Motor neuron (in vitro differentiated cells): ENCODE data around the gene TPSAB1. TPM values are rescaled to one million over a fixed set of nuclear protein-coding genes. Genes with fewer than 3 reads are reported as not detected.

Source experiments
- ATAC-seq, 8 experiments: fragments of 200-7000 bp; cut with Tn5 transposase; replicated peaks in 6 of 8; 2 replicates each; pipeline ENCODE4 v1.8.0; 2021; ENCODE audit warnings: mild to moderate bottlenecking in 8 of 8, moderate library complexity in 8 of 8
- H3K27ac ChIP-seq, 2 donors: fragments of 250-450 bp; sonication (Bioruptor Pico); 2 replicates each; pipeline ENCODE4 v1.9.0; 2021; ENCODE audit warnings: antibody characterized with exemption in 2 of 2, mild to moderate bottlenecking in 2 of 2, moderate library complexity in 1 of 2
- H3K4me1 ChIP-seq, 2 donors: fragments of 250-450 bp; sonication (Bioruptor Pico); replicated peaks in 1 of 2; 2 replicates each; pipeline ENCODE4 v1.6.1; 2021; ENCODE audit warnings: antibody characterized with exemption in 2 of 2, mild to moderate bottlenecking in 2 of 2, moderate library complexity in 1 of 2
- H3K4me3 ChIP-seq, 5 donors: fragments of 250-450 bp; sonication (Bioruptor Pico); 2 replicates each; pipeline ENCODE4 v1.9.0; 2021; ENCODE audit warnings: antibody characterized with exemption in 5 of 5, mild to moderate bottlenecking in 5 of 5, moderate library complexity in 4 of 5
- whole genome bisulfite sequencing, 10 experiments: fragments of 450-650 bp; shearing (Covaris generic); methylation state at CpG; one replicate each; pipeline ENCODE4 v1.0.0; 2022; 5-methylcytosine and 5-hydroxymethylcytosine counted together
- in situ Hi-C, 9 experiments: fragments of 400-800 bp; cut with MboI; loops; one replicate each; pipeline ENCODE4 v1.15.0; 2021; ENCODE audit warnings: low sequenced_read_pairs in 9 of 9, low pct_unique_long_range_greater_than_20kb in 2 of 9; ENCODE audit not compliant: unreplicated experiment in 9 of 9
- total RNA-seq, 8 experiments: library from RNA; unstranded; fragments of 300-600 nt; gene quantifications; 2 replicates each; pipeline versions ENCODE4 v1.2.3 to v1.2.4, GENCODE V29; 2022

TPSAB1 gene
- total RNA-seq, 8 experiments from 2014 or later: 0.31 to 0.81 (median 0.46) TPM; not detected in 4

GRCh38 chr16:1199347-1200013, 41.0 kb upstream of the TPSAB1 start:
- WGBS, 10 experiments: 100% methylated on average over 1 of the region's 19 CpGs; no CpG with 5 or more reads in 9 of the 10 experiments
- in situ Hi-C loops: loop anchor here in 2 of 9 experiments (10.0 kb wide), 1 partner anchor 85 kb away; no protein-coding TSS in a partner anchor
- no peak for ATAC-seq
- Histone ChIP-seq H3K27ac (no peak overlapping the region), H3K4me3 (no peak overlapping the region), H3K4me1 (peaks cover 3% of the 10 kb centered on the region in 2 donors)

GRCh38 chr16:1200014-1200627, 40.4 kb upstream of the TPSAB1 start:
- H3K4me3 ChIP-seq: no peak overlapping the region
- 76 to 100% (median 91%) methylated on average over 1 to 17 of the region's 38 CpGs; no CpG with 5 or more reads in 3 of the 10 experiments for WGBS, 10 experiments
- ATAC-seq: no peak
- in situ Hi-C loops: no loop called here
- H3K27ac ChIP-seq: no peak overlapping the region
- no peaks in the 10 kb centered on the region for H3K4me1 ChIP-seq

DNA sequence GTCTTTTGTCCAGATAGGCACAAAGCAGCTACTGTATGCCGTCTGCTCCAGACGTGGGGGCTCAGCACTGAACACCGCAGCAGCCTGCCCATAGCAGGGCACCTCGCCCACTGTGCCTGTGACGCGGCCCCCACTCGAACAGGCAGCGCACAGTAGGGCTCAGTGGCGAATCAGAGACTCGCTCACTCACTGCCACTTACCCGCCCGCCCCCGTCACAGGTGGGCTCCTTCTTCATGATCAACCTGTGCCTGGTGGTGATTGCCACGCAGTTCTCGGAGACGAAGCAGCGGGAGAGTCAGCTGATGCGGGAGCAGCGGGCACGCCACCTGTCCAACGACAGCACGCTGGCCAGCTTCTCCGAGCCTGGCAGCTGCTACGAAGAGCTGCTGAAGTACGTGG, 39.1 kb upstream of the TPSAB1 start:
- Histone ChIP-seq H3K4me1 (no peaks in the 10 kb centered on the region), H3K27ac (no peak overlapping the region), H3K4me3 (no peak overlapping the region)
- ATAC-seq: no peak
- 91 to 100% methylated on average over 2 to 12 of the region's 25 CpGs; no CpG with 5 or more reads in 8 of the 10 experiments for WGBS, 10 experiments
- in situ Hi-C loops: no loop called here

GRCh38 chr16:1202274-1202673, 38.2 kb upstream of the TPSAB1 start:
- 80% methylated on average over 1 of the region's 18 CpGs; no CpG with 5 or more reads in 9 of the 10 experiments for WGBS, 10 experiments
- H3K4me1 ChIP-seq: no peaks in the 10 kb centered on the region
- no peak overlapping the region for H3K4me3 ChIP-seq
- in situ Hi-C loops: no loop called here
- no peak overlapping the region for H3K27ac ChIP-seq
- peak in 2 of 8 experiments; percentile 6 to 8 for ATAC-seq

DNA sequence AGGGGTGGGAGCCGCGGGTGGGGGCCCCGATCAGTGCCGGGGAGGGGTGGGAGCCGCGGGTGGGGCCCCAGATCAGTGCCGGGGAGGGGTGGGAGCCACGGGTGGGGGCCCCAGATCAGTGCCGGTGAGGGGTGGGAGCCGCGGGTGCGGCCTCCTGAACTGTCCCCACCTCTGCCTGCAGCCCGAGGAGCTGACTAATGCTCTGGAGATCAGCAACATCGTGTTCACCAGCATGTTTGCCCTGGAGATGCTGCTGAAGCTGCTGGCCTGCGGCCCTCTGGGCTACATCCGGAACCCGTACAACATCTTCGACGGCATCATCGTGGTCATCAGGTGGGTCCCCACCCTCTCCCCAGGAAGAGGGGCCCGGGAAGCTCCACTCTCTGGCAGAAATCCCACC, 35.6 kb upstream of the TPSAB1 start:
- peak in 1 of 8 experiments; percentile 65 for ATAC-seq
- WGBS, 10 experiments: 92% methylated on average over 7 of the region's 21 CpGs; no CpG with 5 or more reads in 9 of the 10 experiments
- Histone ChIP-seq H3K4me3 (no peak overlapping the region), H3K27ac (no peak overlapping the region), H3K4me1 (no peaks in the 10 kb centered on the region)
- in situ Hi-C loops: no loop called here

- no CpG with 5 or more reads among the region's 9 CpGs for WGBS, 10 experiments
- no peak for ATAC-seq
Observed at GRCh38 chr16:1206326-1206725, 34.2 kb upstream of the TPSAB1 start.

DNA sequence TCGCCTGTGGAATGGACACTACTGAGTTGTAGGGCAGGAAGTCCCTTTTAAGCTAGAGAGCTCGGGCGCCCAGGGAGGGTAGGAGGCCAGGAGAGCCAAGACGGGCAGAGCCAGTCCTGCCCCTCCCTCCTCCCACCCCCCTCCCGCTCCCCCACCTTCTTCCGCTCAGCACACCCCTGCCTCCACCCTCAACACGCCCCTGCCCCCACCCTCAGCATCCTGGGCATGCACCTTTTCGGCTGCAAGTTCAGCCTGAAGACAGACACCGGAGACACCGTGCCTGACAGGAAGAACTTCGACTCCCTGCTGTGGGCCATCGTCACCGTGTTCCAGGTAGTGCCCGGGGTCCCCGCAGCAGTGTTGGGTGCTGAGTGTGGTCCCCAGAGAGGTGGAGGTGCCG, 33.7 kb upstream of the TPSAB1 start:
- Histone ChIP-seq H3K4me3 (no peak overlapping the region), H3K4me1 (no peaks in the 10 kb centered on the region), H3K27ac (no peak overlapping the region)
- no peak for ATAC-seq
- no CpG with 5 or more reads among the region's 16 CpGs for WGBS, 10 experiments
- in situ Hi-C loops: no loop called here

More at GRCh38 chr16:1206326-1206725, 34.2 kb upstream of the TPSAB1 start:
- in situ Hi-C loops: no loop called here
- Histone ChIP-seq H3K27ac (no peak overlapping the region), H3K4me3 (no peak overlapping the region), H3K4me1 (no peaks in the 10 kb centered on the region)

DNA sequence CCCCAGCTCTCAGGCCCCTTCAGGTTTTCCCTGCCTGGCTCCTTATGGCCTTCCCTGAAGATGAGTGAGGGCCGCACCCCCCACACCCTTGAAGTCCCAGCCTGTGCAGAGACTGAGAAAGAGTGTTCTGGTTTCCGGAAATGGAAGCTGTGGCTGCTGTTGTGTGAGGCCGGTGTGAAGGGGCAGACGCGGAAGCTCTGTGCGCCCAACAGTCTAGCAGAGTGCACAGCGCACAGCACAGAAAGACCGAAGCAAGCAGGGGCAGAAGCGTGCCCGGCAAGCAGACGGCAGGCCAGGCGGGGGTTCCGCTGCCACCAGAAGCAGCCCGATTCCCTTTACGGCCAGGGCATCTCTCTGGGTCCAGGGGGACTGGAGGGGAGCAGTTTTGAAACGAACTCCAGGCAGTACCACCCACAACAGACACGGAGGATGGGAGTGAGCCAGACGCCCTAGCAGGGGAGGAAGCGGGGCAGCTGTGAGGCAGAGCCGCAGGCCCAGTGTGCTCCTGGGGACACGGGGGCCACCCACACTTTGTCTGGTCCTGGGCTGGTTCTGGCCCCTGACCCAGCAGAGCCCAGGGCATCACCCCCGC, 32.2 kb upstream of the TPSAB1 start:
- WGBS, 10 experiments: 20 to 100% (median 87%) methylated on average over 1 to 9 of the region's 22 CpGs; no CpG with 5 or more reads in 5 of the 10 experiments
- Histone ChIP-seq H3K27ac (no peak overlapping the region), H3K4me1 (no peaks in the 10 kb centered on the region), H3K4me3 (no peak overlapping the region)
- in situ Hi-C loops: no loop called here
- ATAC-seq: no peak

DNA sequence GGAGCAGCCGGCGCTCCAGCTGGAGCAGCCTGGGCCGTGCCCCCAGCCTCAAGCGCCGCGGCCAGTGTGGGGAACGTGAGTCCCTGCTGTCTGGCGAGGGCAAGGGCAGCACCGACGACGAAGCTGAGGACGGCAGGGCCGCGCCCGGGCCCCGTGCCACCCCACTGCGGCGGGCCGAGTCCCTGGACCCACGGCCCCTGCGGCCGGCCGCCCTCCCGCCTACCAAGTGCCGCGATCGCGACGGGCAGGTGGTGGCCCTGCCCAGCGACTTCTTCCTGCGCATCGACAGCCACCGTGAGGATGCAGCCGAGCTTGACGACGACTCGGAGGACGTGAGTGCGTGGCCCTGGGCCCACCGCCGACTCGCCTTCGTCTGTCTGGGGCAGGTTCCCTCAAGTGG, 31.4 kb upstream of the TPSAB1 start:
- WGBS, 10 experiments: 93 to 96% methylated on average over 3 to 5 of the region's 43 CpGs; no CpG with 5 or more reads in 8 of the 10 experiments
- no peak overlapping the region for H3K27ac ChIP-seq

GRCh38 chr16:1210461-1210860, 30.0 kb upstream of the TPSAB1 start:
- no peak for ATAC-seq
- WGBS, 10 experiments: no CpG with 5 or more reads among the region's 23 CpGs
- in situ Hi-C loops: no loop called here
- H3K4me3 ChIP-seq: no peak overlapping the region
- no peak overlapping the region for H3K27ac ChIP-seq
- H3K4me1 ChIP-seq: no peaks in the 10 kb centered on the region

More for the DNA sequence above, 31.4 kb upstream of the TPSAB1 start:
- no peak overlapping the region for H3K4me3 ChIP-seq
- no peak for ATAC-seq
- H3K4me1 ChIP-seq: no peaks in the 10 kb centered on the region
- in situ Hi-C loops: no loop called here

GRCh38 chr16:1211451-1212268, 28.8 kb upstream of the TPSAB1 start:
- in situ Hi-C loops: no loop called here
- H3K4me1 ChIP-seq: no peaks in the 10 kb centered on the region
- no peak overlapping the region for H3K4me3 ChIP-seq
- no peak for ATAC-seq
- 95 to 100% methylated on average over 3 to 4 of the region's 65 CpGs; no CpG with 5 or more reads in 8 of the 10 experiments for WGBS, 10 experiments
- H3K27ac ChIP-seq: no peak overlapping the region

- 67 to 86% methylated on average over 1 to 9 of the region's 40 CpGs; no CpG with 5 or more reads in 8 of the 10 experiments for WGBS, 10 experiments
- H3K4me1 ChIP-seq: no peaks in the 10 kb centered on the region
- no peak overlapping the region for H3K4me3 ChIP-seq
- in situ Hi-C loops: no loop called here
- ATAC-seq: no peak
- no peak overlapping the region for H3K27ac ChIP-seq
Observed at GRCh38 chr16:1212616-1213194, 27.8 kb upstream of the TPSAB1 start.
